ENCODE results near the gene EEA1.

EEA1 gene

GRCh38 chr12:92786045-92786444, 143.1 kb downstream of the EEA1 start:
- DNase-seq (ENCODE audit: low spot score in 2 of 2) (no peak), ATAC-seq (ENCODE audit: low read depth) (no peak)
- Mint-ChIP-seq H3K36me3 (peaks cover 20% of the 10 kb centered on the region), H3K27me3 (no peaks in the 10 kb centered on the region), H3K4me1 (peaks cover 4% of the 10 kb centered on the region), H3K27ac (peak overlapping the region; percentile 3), H3K4me3 (no peak overlapping the region), H3K9me3 (peaks cover 2% of the 10 kb centered on the region)

- H3K4me3 Mint-ChIP-seq: no peak overlapping the region
- H3K27me3 Mint-ChIP-seq: no peaks in the 10 kb centered on the region
- H3K27ac Mint-ChIP-seq: no peak overlapping the region
- ATAC-seq (ENCODE audit: low read depth) (no peak), DNase-seq (ENCODE audit: low spot score in 2 of 2) (no peak)
- peaks cover 4% of the 10 kb centered on the region for H3K4me1 Mint-ChIP-seq
- peaks cover 18% of the 10 kb centered on the region for H3K36me3 Mint-ChIP-seq
- peaks cover 2% of the 10 kb centered on the region for H3K9me3 Mint-ChIP-seq
These were observed 143.5 kb downstream of the EEA1 start for GRCh38 chr12:92785563-92785950.

- Mint-ChIP-seq H3K4me1 (peaks cover 4% of the 10 kb centered on the region), H3K27me3 (no peaks in the 10 kb centered on the region), H3K27ac (no peak overlapping the region), H3K4me3 (no peak overlapping the region), H3K36me3 (peaks cover 13% of the 10 kb centered on the region), H3K9me3 (no peaks in the 10 kb centered on the region)
- peak in 1 of 2 donors; percentile 66 for DNase-seq (ENCODE audit: low spot score in 2 of 2)
- ATAC-seq (ENCODE audit: low read depth): peak; percentile 100
These were observed 144.1 kb downstream of the EEA1 start for GRCh38 chr12:92784797-92785562.

GRCh38 chr12:92784356-92784755, 144.7 kb downstream of the EEA1 start:
- no peak overlapping the region for H3K27ac Mint-ChIP-seq
- no peak overlapping the region for H3K4me3 Mint-ChIP-seq
- DNase-seq (ENCODE audit: low spot score in 2 of 2) (no peak), ATAC-seq (ENCODE audit: low read depth) (no peak)
- H3K9me3 Mint-ChIP-seq: no peaks in the 10 kb centered on the region
- peaks cover 4% of the 10 kb centered on the region for H3K4me1 Mint-ChIP-seq
- H3K27me3 Mint-ChIP-seq: no peaks in the 10 kb centered on the region
- peaks cover 11% of the 10 kb centered on the region for H3K36me3 Mint-ChIP-seq

GRCh38 chr12:92779902-92780301, 149.2 kb downstream of the EEA1 start:
- no peak overlapping the region for H3K27ac Mint-ChIP-seq
- no peaks in the 10 kb centered on the region for H3K27me3 Mint-ChIP-seq
- H3K9me3 Mint-ChIP-seq: no peaks in the 10 kb centered on the region
- no peak overlapping the region for H3K4me3 Mint-ChIP-seq
- H3K4me1 Mint-ChIP-seq: no peaks in the 10 kb centered on the region
- DNase-seq (ENCODE audit: low spot score in 2 of 2) (no peak), ATAC-seq (ENCODE audit: low read depth) (no peak)
- peaks cover 17% of the 10 kb centered on the region for H3K36me3 Mint-ChIP-seq

- Mint-ChIP-seq H3K27me3 (no peaks in the 10 kb centered on the region), H3K36me3 (peaks cover 17% of the 10 kb centered on the region), H3K9me3 (no peaks in the 10 kb centered on the region), H3K4me3 (no peak overlapping the region), H3K4me1 (no peaks in the 10 kb centered on the region), H3K27ac (no peak overlapping the region)
- DNase-seq (ENCODE audit: low spot score in 2 of 2): no peak
- ATAC-seq (ENCODE audit: low read depth): no peak
These were observed 150.6 kb downstream of the EEA1 start for GRCh38 chr12:92778525-92778924.

- no peak for DNase-seq (ENCODE audit: low spot score in 2 of 2)
- no peak for ATAC-seq (ENCODE audit: low read depth)
- Mint-ChIP-seq H3K4me3 (no peak overlapping the region), H3K27ac (no peak overlapping the region), H3K9me3 (no peaks in the 10 kb centered on the region), H3K4me1 (peaks cover 2% of the 10 kb centered on the region), H3K27me3 (no peaks in the 10 kb centered on the region), H3K36me3 (peaks cover 17% of the 10 kb centered on the region)
These were observed 153.7 kb downstream of the EEA1 start for GRCh38 chr12:92775416-92775815.

GRCh38 chr12:92771001-92771400, 158.1 kb downstream of the EEA1 start:
- no peak for ATAC-seq (ENCODE audit: low read depth)
- H3K9me3 Mint-ChIP-seq: no peaks in the 10 kb centered on the region

GRCh38 chr12:92769124-92769901, 159.8 kb downstream of the EEA1 start:
- Mint-ChIP-seq H3K4me3 (no peak overlapping the region), H3K4me1 (peaks cover 6% of the 10 kb centered on the region), H3K27me3 (no peaks in the 10 kb centered on the region), H3K27ac (peak overlapping the region; percentile 77), H3K9me3 (no peaks in the 10 kb centered on the region), H3K36me3 (peaks cover 23% of the 10 kb centered on the region)
- DNase-seq (ENCODE audit: low spot score in 2 of 2): no peak
- no peak for ATAC-seq (ENCODE audit: low read depth)

More at GRCh38 chr12:92771001-92771400, 158.1 kb downstream of the EEA1 start:
- H3K4me3 Mint-ChIP-seq: no peak overlapping the region
- DNase-seq (ENCODE audit: low spot score in 2 of 2): no peak
- peak overlapping the region; percentile 21 for H3K27ac Mint-ChIP-seq
- no peaks in the 10 kb centered on the region for H3K27me3 Mint-ChIP-seq
- H3K36me3 Mint-ChIP-seq: peaks cover 21% of the 10 kb centered on the region
- H3K4me1 Mint-ChIP-seq: peaks cover 6% of the 10 kb centered on the region

- Mint-ChIP-seq H3K27ac (no peak overlapping the region), H3K36me3 (peaks cover 21% of the 10 kb centered on the region), H3K9me3 (no peaks in the 10 kb centered on the region), H3K4me3 (no peak overlapping the region), H3K27me3 (no peaks in the 10 kb centered on the region), H3K4me1 (peaks cover 8% of the 10 kb centered on the region)
- DNase-seq (ENCODE audit: low spot score in 2 of 2): no peak
- no peak for ATAC-seq (ENCODE audit: low read depth)
These were observed 163.2 kb downstream of the EEA1 start for GRCh38 chr12:92765871-92766270.

GRCh38 chr12:92764831-92765230, 164.3 kb downstream of the EEA1 start:
- peaks cover 8% of the 10 kb centered on the region for H3K4me1 Mint-ChIP-seq
- H3K9me3 Mint-ChIP-seq: no peaks in the 10 kb centered on the region
- ATAC-seq (ENCODE audit: low read depth) (no peak), DNase-seq (ENCODE audit: low spot score in 2 of 2) (no peak)
- peaks cover 16% of the 10 kb centered on the region for H3K36me3 Mint-ChIP-seq
- no peaks in the 10 kb centered on the region for H3K27me3 Mint-ChIP-seq
- H3K27ac Mint-ChIP-seq: no peak overlapping the region
- no peak overlapping the region for H3K4me3 Mint-ChIP-seq

- ATAC-seq (ENCODE audit: low read depth): no peak
- Mint-ChIP-seq H3K27me3 (no peaks in the 10 kb centered on the region), H3K27ac (peak overlapping the region; percentile 63), H3K36me3 (peaks cover 21% of the 10 kb centered on the region), H3K9me3 (no peaks in the 10 kb centered on the region), H3K4me1 (peaks cover 8% of the 10 kb centered on the region), H3K4me3 (no peak overlapping the region)
- no peak for DNase-seq (ENCODE audit: low spot score in 2 of 2)
These were observed 166.3 kb downstream of the EEA1 start for GRCh38 chr12:92762773-92763172.

- ATAC-seq (ENCODE audit: low read depth) (no peak), DNase-seq (ENCODE audit: low spot score in 2 of 2) (no peak)
- peaks cover 8% of the 10 kb centered on the region for H3K4me1 Mint-ChIP-seq
- no peaks in the 10 kb centered on the region for H3K9me3 Mint-ChIP-seq
- H3K27ac Mint-ChIP-seq: no peak overlapping the region
- H3K4me3 Mint-ChIP-seq: no peak overlapping the region
- H3K36me3 Mint-ChIP-seq: peaks cover 33% of the 10 kb centered on the region
- H3K27me3 Mint-ChIP-seq: no peaks in the 10 kb centered on the region
These were observed 169.3 kb downstream of the EEA1 start for GRCh38 chr12:92759634-92760268.

GRCh38 chr12:92757597-92758121, 171.4 kb downstream of the EEA1 start:
- DNase-seq (ENCODE audit: low spot score in 2 of 2): no peak
- no peaks in the 10 kb centered on the region for H3K27me3 Mint-ChIP-seq
- ATAC-seq (ENCODE audit: low read depth): no peak
- H3K9me3 Mint-ChIP-seq: no peaks in the 10 kb centered on the region
- H3K36me3 Mint-ChIP-seq: peaks cover 43% of the 10 kb centered on the region
- H3K4me3 Mint-ChIP-seq: no peak overlapping the region
- H3K27ac Mint-ChIP-seq: no peak overlapping the region
- peaks cover 8% of the 10 kb centered on the region for H3K4me1 Mint-ChIP-seq
